HepG2 (cell line): ENCODE data around the gene LRTM2.

ENCODE experiments used
- EP300 ChIP-seq, 3 experiments: sonication (generic) in 1 of 3; formaldehyde crosslinking in 1 of 3; IDR thresholded peaks; 2 replicates each; pipeline versions ENCODE4 v1.5.1 to v1.6.1; 2011 to 2020; ENCODE audit warnings: low read depth in 2 of 3, low read length in 2 of 3, borderline replicate concordance in 1 of 3, improper control_type of control experiment in 1 of 3, mild to moderate bottlenecking in 1 of 3, missing genetic modification reagents in 1 of 3, moderate library complexity in 1 of 3
- KAT7 ChIP-seq: IDR thresholded peaks from 2 replicates; pipeline ENCODE4 v1.6.1; 2018; ENCODE audit warnings: borderline replicate concordance, missing compliant biosample characterization
- MED13 ChIP-seq: sonication (generic); formaldehyde crosslinking; IDR thresholded peaks from 2 replicates; pipeline ENCODE4 v1.5.0; 2020; ENCODE audit warnings: missing genetic modification reagents
- POLR2A ChIP-seq, 2 experiments: IDR thresholded peaks; 2 replicates each; pipeline ENCODE4 v1.6.1; 2011; ENCODE audit warnings: low read depth in 2 of 2, low read length in 2 of 2, mild to moderate bottlenecking in 1 of 2, moderate library complexity in 1 of 2; ENCODE audit not compliant: insufficient read depth in 1 of 2
- TF ChIP-seq, protein P1 (sequence below): sonication (generic); formaldehyde crosslinking; IDR thresholded peaks from 2 replicates; pipeline ENCODE4 v1.4.0; 2020; ENCODE audit warnings: missing genetic modification reagents

DNA sequence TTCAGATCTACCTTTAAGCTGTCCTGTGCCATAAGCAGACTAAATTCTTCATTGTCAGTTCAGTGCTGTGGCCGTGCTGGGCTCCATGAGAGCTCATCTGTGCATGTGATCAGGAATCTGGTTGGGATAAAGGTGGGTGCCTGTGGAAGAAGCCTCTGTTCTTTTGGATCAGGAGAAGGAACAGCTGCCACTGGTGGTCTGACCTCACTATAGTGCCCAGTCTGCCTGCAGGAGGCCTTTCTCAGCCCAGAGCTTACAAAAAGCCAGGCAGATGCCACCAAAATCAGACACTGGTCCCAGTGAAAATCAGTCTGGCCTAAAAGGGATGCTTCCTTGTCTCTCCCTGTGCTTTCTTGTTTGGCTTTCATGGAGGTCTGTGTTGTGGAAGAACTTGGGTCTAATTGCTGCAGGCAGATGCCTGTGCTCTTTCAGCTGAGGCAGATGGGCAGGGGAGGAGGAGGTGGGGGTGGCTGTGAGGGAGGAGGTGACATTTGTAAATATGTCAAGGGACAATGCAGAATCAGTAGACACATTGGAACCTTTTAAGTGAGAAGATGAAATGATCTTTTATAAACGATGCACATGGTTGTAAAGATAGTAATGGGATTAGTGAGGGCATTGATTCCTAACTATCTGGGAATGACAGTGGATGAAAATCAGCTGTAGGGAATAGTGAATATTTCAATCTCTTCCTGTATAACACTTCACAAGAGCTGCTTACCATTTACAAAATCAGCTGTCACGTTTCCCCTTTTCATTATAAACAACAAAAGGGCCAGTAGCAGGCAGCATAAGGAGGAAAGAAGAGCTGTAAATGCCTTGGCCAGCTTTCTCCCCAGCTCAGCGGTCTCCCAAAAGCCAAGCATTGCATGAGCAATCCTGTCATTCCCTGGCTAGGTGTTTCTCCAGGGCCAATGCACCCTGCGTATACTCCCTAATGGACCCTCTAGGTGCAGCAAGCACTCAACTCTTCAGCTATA lies 53.5 kb downstream of the LRTM2 start:
- TF ChIP-seq POLR2A (IDR thresholded peaks at IDR 0.05; ENCODE audit: insufficient read depth in 1 of 2, low read depth in 2 of 2, low read length in 2 of 2) (no peak), KAT7 (CRISPR knock-in tag) (no peak), MED13 (CRISPR knock-in tag) (no peak), EP300 (IDR thresholded peaks at IDR 0.05; ENCODE audit: low read depth in 2 of 2, low read length in 2 of 2) (no peak), EP300 (CRISPR knock-in tag; IDR thresholded peaks at IDR 0.05; ENCODE audit: borderline replicate concordance) (no peak)
- TF ChIP-seq, protein P1, sequence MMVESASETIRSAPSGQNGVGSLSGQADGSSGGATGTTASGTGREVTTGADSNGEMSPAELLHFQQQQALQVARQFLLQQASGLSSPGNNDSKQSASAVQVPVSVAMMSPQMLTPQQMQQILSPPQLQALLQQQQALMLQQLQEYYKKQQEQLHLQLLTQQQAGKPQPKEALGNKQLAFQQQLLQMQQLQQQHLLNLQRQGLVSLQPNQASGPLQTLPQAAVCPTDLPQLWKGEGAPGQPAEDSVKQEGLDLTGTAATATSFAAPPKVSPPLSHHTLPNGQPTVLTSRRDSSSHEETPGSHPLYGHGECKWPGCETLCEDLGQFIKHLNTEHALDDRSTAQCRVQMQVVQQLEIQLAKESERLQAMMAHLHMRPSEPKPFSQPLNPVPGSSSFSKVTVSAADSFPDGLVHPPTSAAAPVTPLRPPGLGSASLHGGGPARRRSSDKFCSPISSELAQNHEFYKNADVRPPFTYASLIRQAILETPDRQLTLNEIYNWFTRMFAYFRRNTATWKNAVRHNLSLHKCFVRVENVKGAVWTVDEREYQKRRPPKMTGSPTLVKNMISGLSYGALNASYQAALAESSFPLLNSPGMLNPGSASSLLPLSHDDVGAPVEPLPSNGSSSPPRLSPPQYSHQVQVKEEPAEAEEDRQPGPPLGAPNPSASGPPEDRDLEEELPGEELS: no peak
